ENCODE measurements around the gene TBC1D3E. TPM values are rescaled to one million over a fixed set of nuclear protein-coding genes. Genes with fewer than 3 reads are reported as not detected.

TBC1D3E gene
- 2.9 TPM in 1 of 2 replicates, not detected in the other for total RNA-seq

GRCh38 chr17:38127651-38128050 lies at the start of gene TBC1D3E:
Gene TBC1D3E, plus strand, starts transcription at chr17:38127951. Its CDS starts 1,545 bp downstream, at chr17:38129496.

Other genes starting within 250 kb of the TBC1D3E start
- under 0.01 TPM in 1 of 2 replicates, not detected in the other for gene TBC1D3K, start 203.5 kb upstream of the TBC1D3E start, total RNA-seq
- 3.9 TPM in 1 of 2 replicates, not detected in the other for gene TBC1D3L, start 138.9 kb upstream of the TBC1D3E start, total RNA-seq
- gene TBC1D3D, start 124.0 kb upstream of the TBC1D3E start, total RNA-seq = 2.8 TPM in 1 of 2 replicates, not detected in the other
- gene TBC1D3C, start 59.3 kb upstream of the TBC1D3E start, total RNA-seq = 2.7 TPM in 1 of 2 replicates, not detected in the other
- not detected in 2 replicates for gene TBC1D3, start 64.6 kb downstream of the TBC1D3E start, total RNA-seq
- gene MRPL45, start 169.2 kb downstream of the TBC1D3E start, total RNA-seq = 32.1 and 39.2 TPM in 2 replicates
- gene GPR179, start 216.0 kb downstream of the TBC1D3E start, total RNA-seq = under 0.01 TPM in 1 of 2 replicates, not detected in the other
- 8.6 and 12.8 TPM in 2 replicates for gene SOCS7, start 223.9 kb downstream of the TBC1D3E start, total RNA-seq

All from mesangial cell (primary cell).